SW480 (cell line): ENCODE results near the gene GLTP.

Source experiments
- DNase-seq: peaks from one replicate; pipeline ENCODE4 v3.0.0-alpha.2; 2016; ENCODE audit warnings: low spot score

Gene GLTP

DNA sequence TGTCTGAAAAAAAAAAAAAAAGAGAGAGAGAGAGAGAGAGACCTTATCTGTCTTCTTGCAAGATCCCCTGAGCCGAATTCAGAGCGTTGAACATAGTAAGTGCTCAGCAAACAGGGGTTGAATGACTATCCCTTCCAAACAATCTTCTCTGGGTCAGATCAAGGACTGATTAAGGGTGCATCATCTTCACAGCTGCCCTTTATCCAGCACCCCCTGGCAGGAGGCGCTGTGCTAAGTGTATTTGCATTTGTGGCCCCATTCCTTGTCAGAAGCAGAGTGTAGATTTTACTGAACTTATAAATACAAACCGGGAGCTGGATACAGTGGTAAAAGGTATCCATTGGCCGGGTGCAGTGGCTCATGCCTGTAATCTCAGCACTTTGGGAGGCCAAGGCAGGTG lies 38.3 kb downstream of the GLTP start:
- no peak for DNase-seq

DNA sequence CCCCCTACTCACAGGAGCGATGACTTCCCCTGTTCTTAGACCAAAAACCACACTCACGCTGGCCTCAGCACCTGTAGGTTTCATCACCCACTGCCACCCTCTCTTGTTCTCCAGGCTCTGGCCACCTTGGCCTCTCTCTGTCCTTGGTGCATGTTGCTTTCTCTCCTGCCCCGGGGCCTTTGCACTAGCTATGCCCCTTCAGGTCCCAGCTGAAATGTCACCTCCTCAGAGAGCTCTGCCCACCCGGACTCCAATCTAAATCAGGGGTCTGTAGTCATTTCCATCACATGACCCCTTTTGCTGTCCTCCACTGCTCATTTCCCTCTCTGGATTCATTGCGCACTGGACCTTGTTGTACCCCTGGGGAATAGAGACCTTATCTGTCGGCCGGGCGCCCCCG lies 39.0 kb downstream of the GLTP start:
- DNase-seq = no peak

- peak; percentile 97 for DNase-seq
Measured at GRCh38 chr12:109840305-109841074, 39.9 kb downstream of the GLTP start.

DNA sequence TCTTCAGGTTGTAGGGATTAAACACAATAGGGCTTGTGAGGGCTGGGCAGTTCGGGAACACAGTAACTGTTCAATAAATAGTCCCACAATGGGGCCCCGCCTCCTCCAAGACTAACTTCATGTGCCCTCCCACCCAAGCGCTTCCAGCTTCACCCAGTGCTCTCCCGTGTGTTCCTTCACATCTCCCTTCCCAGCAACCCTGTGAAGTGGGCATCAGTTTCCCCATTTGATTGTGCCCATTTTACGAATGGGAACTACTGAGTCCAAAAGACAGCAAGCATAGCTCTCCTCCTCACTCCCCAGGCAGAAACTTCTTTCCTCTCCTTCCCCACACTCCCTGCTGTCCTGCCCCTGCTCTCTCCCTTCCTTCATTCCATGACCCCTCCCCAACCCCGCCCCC lies 40.9 kb downstream of the GLTP start:
- DNase-seq = no peak

GRCh38 chr12:109836916-109837315 lies 43.4 kb downstream of the GLTP start:
- DNase-seq = no peak

DNA sequence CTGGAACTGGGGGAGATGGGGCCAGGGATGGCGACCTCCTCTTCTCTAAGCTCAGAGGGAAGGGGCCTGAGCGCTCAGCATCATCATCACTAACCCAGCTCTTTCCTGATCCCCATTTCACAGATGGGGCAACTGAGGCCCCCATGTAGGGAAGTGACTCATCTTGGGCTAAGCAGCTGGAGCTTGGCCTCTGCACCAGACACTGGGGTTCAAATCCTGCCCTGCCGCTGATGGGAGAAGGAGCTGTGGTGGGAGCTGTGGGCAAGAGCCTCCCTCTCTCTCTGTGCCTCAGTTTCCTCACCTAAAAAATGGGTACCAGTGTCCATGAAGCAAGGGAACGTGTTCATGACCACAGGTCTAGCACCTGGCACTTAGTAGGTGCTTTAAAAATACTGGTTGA lies 44.5 kb downstream of the GLTP start:
- no peak for DNase-seq

DNA sequence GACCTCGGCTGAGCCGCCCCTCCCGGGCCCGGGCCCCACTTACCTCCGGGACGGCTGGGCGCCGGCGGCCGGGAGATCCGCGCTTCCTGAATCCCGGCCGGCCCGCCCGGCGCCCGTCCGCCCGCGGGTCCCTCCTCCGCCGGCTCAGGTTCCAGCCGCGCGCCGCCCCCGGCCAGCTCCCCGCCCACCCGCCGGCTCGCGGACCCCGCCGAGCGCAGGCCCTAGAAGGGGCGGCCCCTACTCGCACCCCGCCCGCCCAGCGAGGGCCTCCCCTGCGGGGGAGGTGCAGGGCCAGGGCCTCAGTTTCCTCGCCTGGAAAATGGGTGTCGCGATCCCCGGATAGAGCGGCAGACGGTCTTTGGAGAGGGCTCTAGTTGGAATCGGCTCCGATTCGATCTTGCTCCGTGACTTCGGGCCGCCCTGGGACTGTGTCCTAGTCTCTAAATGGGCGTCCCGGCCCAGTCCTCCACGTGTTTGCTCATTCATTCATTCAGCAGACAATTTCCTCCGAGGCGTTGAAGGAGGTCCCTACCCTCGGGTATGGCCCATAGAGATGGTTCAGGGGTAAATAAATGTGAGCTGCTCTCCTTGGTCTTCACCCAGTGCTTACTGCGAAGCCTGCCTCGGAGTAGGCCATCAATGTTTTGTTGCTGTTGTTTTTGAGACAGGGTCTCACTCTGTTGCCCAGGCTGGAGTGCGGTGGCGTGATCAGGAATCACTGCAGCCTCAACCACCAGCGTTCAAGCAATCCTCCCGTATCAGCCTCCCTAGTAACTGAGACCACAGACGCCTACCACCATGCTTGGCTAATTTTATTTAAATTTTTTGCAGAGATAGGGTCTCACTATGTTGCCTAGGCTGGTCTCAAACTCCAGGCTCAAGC lies 46.8 kb downstream of the GLTP start, which contains the start of gene TRPV4:
Gene TRPV4 (minus strand): TSS at position 92 of the 883 bp plus-strand sequence. CDS start 18,602 bp downstream, outside the sequence.
- no peak for DNase-seq

- DNase-seq = no peak
Measured at GRCh38 chr12:109832541-109833306, 47.6 kb downstream of the GLTP start.

GRCh38 chr12:109831929-109832328 lies 48.4 kb downstream of the GLTP start:
- no peak for DNase-seq

GRCh38 chr12:109831365-109831764 lies 49.0 kb downstream of the GLTP start:
- DNase-seq = no peak

DNA sequence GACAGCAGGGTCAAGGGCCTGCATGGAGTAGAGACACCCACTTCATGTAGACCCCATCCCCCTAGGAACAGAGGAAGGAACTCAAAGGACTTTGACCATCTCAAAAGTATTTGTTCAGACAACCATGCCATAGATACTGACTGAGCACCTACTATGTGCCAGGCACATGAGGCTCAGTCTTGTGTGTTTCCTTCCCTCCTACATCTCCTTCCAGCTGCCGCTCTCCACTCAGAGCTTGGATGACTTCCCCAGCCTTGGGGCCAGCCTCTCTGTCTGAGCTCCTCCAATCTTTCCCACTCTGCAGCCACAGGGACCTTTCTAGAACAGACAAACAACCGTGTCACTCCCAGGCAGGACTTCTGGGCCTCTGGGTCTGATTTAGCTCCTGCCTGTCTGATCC lies 49.6 kb downstream of the GLTP start:
- no peak for DNase-seq

DNA sequence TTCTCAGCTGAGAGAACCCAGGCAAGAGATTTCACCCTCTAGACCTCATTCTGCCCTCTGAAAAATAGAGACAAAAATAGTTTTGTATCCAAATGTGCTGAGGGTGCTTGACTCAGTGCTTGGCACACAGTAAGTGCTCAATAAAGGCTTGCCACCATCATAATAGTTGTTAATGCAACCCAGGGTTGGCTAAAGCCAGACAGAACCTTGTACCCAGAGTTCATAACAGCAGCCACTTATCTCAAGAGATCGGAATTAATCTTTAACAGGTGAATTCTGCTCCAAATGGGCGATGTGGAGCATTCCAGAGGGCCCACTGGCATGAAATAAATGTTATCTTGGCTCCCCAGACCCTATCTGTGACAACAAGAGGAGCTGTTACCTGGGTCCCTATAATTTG lies 50.1 kb downstream of the GLTP start:
- DNase-seq = no peak

DNA sequence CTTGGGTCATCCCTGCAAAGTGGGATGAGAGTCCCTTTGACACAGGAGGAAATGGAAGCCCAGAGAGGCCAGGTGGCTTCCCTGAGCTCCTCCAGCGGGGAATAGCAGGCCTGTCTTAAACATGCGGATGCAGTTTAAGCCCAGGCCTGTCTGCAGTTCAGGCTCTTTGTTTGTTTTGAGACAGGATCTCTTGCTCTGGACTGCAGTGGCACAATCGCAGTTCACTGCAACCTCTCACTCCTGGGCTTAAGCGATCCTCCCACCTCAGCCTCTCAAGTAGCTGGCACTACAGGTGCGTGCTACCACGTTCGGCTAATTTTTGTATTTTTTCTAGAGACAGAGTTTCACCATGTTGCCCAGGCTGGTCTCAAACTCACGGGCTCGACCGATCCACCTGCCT lies 50.7 kb downstream of the GLTP start:
- DNase-seq = no peak

- DNase-seq = no peak
Measured at GRCh38 chr12:109828754-109829511, 51.4 kb downstream of the GLTP start.

DNA sequence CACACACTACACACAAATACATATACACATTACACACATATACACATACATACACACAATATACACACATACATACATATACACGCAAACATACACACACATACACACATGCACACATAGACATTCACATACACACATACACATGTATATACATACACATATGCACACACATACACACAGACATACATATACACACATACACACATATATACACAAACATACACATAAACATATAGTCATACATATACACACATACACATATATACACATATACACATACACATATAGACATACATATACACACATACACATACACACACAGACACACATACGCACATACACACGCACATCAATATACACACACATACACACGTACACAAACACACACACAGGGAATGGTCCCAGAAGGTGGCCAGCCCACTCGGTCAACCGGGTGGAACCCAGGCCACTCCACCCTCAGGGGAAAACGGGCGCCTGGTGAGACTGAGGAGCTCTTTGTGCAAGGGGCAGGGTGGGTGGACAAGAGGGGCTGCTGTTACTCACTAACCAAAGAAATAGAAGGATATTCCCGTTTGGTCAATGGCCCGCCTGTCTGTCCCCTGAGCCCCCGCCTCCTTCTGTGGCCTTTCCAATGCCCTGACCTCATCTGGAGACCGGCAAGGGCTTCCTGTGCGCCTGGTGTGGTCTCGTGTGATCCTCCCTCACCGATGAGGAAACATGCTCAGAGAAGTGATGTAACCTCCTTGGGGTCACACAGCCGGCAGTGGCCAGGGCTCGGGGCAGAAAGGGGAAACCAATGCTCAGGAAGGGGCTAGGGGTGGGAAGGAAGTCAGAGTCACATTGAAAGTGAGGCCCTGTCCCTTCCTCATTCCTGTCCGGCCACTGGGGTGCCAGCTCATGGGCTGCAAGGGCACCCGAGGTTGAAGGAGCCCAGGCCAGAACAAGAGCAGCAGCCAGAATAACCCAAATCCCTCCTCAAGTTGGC lies 52.5 kb downstream of the GLTP start:
- no peak for DNase-seq

GRCh38 chr12:109827080-109827479 lies 53.3 kb downstream of the GLTP start:
- DNase-seq = no peak

GRCh38 chr12:109824731-109825130 lies 55.6 kb downstream of the GLTP start:
- DNase-seq = no peak

DNA sequence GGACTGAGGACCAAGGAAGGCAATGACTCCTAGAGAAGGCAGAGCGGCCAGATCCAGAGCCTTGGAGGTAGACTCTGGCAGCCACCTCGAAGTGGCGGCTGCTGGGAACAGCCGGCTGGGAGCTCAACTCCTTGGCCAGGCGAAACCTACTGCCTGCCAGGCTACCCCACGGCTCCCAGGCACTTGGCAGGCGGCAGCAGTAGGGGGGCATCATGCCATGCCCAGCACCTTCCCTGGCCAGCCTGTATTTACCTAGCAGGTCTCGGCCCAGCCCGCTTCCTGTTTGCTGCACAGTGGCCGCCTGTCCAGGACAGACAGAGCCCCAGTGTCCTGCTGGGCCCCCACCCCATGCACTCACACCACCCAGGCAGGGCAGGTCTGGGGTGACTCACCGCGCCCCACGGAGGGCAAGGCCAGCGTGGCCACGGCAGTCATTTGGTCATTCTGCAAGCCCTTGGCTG lies 57.4 kb downstream of the GLTP start:
- peak; percentile 74 for DNase-seq

DNA sequence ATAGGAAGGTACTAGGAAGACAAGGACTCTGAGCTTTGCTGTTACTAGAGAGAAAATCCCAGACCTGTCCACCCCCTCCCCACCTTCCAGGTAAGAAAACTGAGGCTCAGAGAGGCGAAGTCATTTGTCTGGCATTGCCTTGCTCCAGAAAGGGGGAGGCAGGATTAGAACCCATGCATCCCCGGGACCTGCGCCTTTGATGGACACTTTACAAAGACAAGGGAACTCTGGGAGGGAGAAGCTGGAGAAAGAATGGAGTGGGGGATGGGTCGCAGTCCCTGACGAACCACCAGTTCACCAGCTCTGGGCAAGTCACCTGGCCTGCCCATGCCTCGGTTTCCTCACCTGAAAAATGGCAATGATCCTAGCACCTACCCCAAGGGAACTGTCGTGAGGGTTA lies 57.9 kb downstream of the GLTP start:
- no peak for DNase-seq

GRCh38 chr12:109821968-109822367 lies 58.4 kb downstream of the GLTP start:
- no peak for DNase-seq
